RWPE2 (cell line): ENCODE results near the gene FAM120B.

ENCODE experiments used
- ATAC-seq: fragments of 200-7000 bp; cut with Tn5 transposase; 3 replicates; pipeline ENCODE4 v1.9.1; 2021; ENCODE audit warnings: low read depth
- DNase-seq: peaks from one replicate; pipeline ENCODE4 v3.0.0-alpha.2; 2020; ENCODE audit warnings: low spot score
- H3K27ac ChIP-seq: fragments of 450-650 bp; 2 replicates; pipeline ENCODE4 v1.5.1; 2017; ENCODE audit warnings: mild to moderate bottlenecking; ENCODE audit not compliant: poor library complexity, severe bottlenecking
- H3K27me3 ChIP-seq: fragments of 250-450 bp; sonication (Bioruptor Pico); 2 replicates; pipeline ENCODE4 v1.5.1; 2021; ENCODE audit warnings: mild to moderate bottlenecking, moderate library complexity; ENCODE audit not compliant: insufficient read depth, poor library complexity, severe bottlenecking
- H3K36me3 ChIP-seq: fragments of 250-450 bp; sonication (Bioruptor Pico); 2 replicates; pipeline ENCODE4 v1.5.1; 2020; ENCODE audit warnings: low read depth, mild to moderate bottlenecking, moderate library complexity
- H3K4me1 ChIP-seq: fragments of 250-450 bp; sonication (Bioruptor Pico); 2 replicates; pipeline ENCODE4 v1.5.1; 2021; ENCODE audit warnings: mild to moderate bottlenecking, moderate library complexity; ENCODE audit not compliant: insufficient read depth, poor library complexity, severe bottlenecking
- H3K4me3 ChIP-seq: fragments of 250-450 bp; sonication (Bioruptor Pico); 2 replicates; pipeline ENCODE4 v1.5.1; 2021; ENCODE audit warnings: mild to moderate bottlenecking, moderate library complexity; ENCODE audit not compliant: severe bottlenecking
- H3K9me3 ChIP-seq: fragments of 250-450 bp; sonication (Bioruptor Pico); 2 replicates; pipeline ENCODE4 v1.5.1; 2021; ENCODE audit warnings: mild to moderate bottlenecking, moderate library complexity; ENCODE audit not compliant: severe bottlenecking
- TF ChIP-seq, protein P1 (sequence below): fragments of 450-650 bp; IDR thresholded peaks from one replicate; pipeline ENCODE4 v1.5.1; 2017; ENCODE audit warnings: mild to moderate bottlenecking, moderate library complexity; ENCODE audit not compliant: poor library complexity, severe bottlenecking

Gene FAM120B

DNA sequence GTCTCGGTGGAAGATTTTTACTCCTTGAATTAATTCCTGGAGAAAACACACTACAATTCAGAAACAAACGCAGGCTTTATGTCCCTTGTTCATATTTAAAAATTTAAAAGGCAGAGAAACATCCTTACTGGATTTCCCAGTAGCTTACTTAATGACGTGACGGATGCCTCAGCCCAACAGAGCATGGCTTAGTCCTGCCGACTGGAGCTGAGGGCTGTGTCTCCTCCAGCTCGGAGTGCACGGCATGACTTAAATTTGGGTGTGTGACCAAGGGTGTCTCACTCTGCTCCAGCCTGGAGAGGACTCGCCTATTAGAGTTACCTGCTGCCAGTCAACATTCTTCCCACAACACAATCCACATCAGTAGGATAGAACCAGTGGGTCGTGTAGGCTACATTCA is 139.4 kb downstream of the FAM120B start:
- no peak for DNase-seq
- H3K36me3 ChIP-seq: no peaks in the 10 kb centered on the region
- H3K9me3 ChIP-seq: no peaks in the 10 kb centered on the region
- H3K27ac ChIP-seq: no peak overlapping the region
- no peak for ATAC-seq
- no peaks in the 10 kb centered on the region for H3K27me3 ChIP-seq
- no peaks in the 10 kb centered on the region for H3K4me1 ChIP-seq
- TF ChIP-seq, protein P1, sequence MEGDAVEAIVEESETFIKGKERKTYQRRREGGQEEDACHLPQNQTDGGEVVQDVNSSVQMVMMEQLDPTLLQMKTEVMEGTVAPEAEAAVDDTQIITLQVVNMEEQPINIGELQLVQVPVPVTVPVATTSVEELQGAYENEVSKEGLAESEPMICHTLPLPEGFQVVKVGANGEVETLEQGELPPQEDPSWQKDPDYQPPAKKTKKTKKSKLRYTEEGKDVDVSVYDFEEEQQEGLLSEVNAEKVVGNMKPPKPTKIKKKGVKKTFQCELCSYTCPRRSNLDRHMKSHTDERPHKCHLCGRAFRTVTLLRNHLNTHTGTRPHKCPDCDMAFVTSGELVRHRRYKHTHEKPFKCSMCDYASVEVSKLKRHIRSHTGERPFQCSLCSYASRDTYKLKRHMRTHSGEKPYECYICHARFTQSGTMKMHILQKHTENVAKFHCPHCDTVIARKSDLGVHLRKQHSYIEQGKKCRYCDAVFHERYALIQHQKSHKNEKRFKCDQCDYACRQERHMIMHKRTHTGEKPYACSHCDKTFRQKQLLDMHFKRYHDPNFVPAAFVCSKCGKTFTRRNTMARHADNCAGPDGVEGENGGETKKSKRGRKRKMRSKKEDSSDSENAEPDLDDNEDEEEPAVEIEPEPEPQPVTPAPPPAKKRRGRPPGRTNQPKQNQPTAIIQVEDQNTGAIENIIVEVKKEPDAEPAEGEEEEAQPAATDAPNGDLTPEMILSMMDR: no peak
- no peak overlapping the region for H3K4me3 ChIP-seq

DNA sequence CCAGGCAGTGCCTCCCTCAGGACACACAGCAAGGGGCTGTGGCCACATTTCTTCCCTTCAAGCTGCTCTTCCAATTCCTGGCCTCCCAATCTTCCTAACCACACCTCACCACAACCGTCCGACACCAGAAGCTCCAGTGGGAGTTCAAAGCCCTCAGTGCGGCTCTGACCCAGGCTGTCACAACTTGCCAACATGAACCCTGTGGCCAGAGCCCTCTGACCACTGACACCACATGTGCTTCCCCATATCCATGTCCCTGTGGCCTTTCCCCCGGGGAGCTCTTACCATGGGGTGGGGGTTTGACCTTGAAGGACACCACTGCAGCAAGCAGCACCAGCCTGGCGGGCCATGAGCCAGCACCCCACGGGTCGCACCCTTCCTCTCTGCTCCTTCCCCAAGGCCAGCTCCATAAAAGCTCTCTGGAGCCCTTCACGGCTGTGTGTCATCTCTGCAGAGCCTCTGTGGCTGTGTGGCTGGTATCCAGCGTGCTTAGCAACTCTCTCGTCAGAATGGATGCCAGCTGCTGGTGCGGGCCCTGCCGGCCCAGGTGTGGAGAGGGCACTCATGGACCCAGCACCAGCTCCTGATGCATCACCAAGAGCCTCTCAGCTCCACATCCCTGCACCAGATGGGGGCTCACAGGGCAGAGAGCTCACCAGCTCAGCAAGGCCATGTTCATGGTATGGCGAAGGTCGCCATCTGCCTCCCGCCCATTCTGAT is 140.4 kb downstream of the FAM120B start:
- H3K4me1 ChIP-seq: no peaks in the 10 kb centered on the region
- no peaks in the 10 kb centered on the region for H3K36me3 ChIP-seq
- H3K9me3 ChIP-seq: no peaks in the 10 kb centered on the region
- ATAC-seq (no peak), DNase-seq (no peak)
- H3K4me3 ChIP-seq: no peak overlapping the region
- H3K27ac ChIP-seq: no peak overlapping the region
- H3K27me3 ChIP-seq: no peaks in the 10 kb centered on the region
- TF ChIP-seq, protein P1: no peak

DNA sequence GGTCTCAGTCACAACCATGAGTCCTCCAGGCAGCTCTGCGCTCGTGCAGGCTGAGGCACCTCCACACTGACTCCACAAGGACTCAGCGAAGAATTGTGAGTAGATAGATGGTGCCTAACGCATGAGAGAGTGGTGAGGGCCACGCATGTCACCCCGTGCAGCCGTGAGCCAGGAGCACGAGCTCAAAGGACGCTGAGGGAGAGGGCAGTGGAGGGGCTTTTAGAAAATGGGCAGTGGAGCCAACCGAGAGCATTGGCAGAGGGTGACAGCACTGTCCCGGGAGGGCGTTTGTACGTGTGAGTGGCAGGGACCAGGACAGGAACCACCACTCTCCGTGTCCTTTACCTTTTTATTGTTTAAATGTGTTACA is 141.0 kb downstream of the FAM120B start:
- H3K4me3 ChIP-seq: no peak overlapping the region
- H3K36me3 ChIP-seq: no peaks in the 10 kb centered on the region
- no peaks in the 10 kb centered on the region for H3K4me1 ChIP-seq
- no peak for DNase-seq
- no peak for ATAC-seq
- H3K9me3 ChIP-seq: no peaks in the 10 kb centered on the region
- H3K27me3 ChIP-seq: no peaks in the 10 kb centered on the region
- TF ChIP-seq, protein P1: no peak
- H3K27ac ChIP-seq: no peak overlapping the region

DNA sequence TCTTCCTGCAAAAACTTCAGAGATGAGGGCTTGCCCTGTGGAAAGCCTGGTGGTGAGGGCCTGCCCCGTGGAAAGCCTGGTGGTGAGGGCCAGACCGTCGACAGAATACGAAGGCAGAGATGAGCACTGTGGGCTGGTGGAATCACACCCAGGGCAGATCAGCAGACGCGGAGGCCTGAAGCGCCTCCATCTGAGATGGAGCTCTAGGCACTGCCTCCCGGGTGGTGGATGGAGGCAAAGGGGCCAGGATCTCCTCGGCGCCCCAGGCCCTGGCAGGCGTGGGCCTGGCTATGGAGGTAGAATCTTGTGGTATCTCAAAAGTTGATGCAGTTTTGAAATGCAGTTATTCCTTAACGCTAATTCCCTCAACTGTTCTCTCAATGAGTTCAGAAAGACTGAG is 141.8 kb downstream of the FAM120B start:
- no peak for ATAC-seq

More for the DNA sequence above, 141.8 kb downstream of the FAM120B start:
- H3K27me3 ChIP-seq: no peaks in the 10 kb centered on the region
- no peaks in the 10 kb centered on the region for H3K36me3 ChIP-seq
- H3K27ac ChIP-seq: no peak overlapping the region
- DNase-seq: no peak
- no peaks in the 10 kb centered on the region for H3K4me1 ChIP-seq
- TF ChIP-seq, protein P1: no peak
- no peak overlapping the region for H3K4me3 ChIP-seq
- no peaks in the 10 kb centered on the region for H3K9me3 ChIP-seq
